8988T (cell line): ENCODE measurements around the gene JAK1.
A peak's percentile ranks its signal among the peaks of the same experiment; 100 is the strongest.

Experiments
- DNase-seq: peaks from one replicate; pipeline ENCODE4 v3.0.0; 2011

The JAK1 gene

GRCh38 chr1:64917907-64918306 is 48.4 kb downstream of the JAK1 start:
- no peak for DNase-seq

- DNase-seq, result peak; percentile 25
These were observed 49.0 kb downstream of the JAK1 start for GRCh38 chr1:64917328-64917861.

GRCh38 chr1:64915381-64916274 is 50.7 kb downstream of the JAK1 start:
- DNase-seq, result no peak

GRCh38 chr1:64913361-64914015 is 52.9 kb downstream of the JAK1 start:
- DNase-seq, result no peak

GRCh38 chr1:64912191-64912590 is 54.2 kb downstream of the JAK1 start:
- no peak for DNase-seq

- no peak for DNase-seq
These were observed 55.0 kb downstream of the JAK1 start for GRCh38 chr1:64911326-64911725.

- DNase-seq, result no peak
These were observed 57.3 kb downstream of the JAK1 start for GRCh38 chr1:64909031-64909430.

- DNase-seq, result no peak
These were observed 57.8 kb downstream of the JAK1 start for GRCh38 chr1:64908575-64908974.

- no peak for DNase-seq
These were observed 59.9 kb downstream of the JAK1 start for GRCh38 chr1:64906447-64906846.

GRCh38 chr1:64903593-64903992 is 62.8 kb downstream of the JAK1 start:
- DNase-seq, result no peak

- DNase-seq, result no peak
These were observed 64.7 kb downstream of the JAK1 start for GRCh38 chr1:64901663-64902062.

GRCh38 chr1:64900916-64901315 is 65.4 kb downstream of the JAK1 start:
- no peak for DNase-seq

GRCh38 chr1:64898107-64898861 is 68.1 kb downstream of the JAK1 start:
- peak; percentile 17 for DNase-seq

- no peak for DNase-seq
These were observed 69.8 kb downstream of the JAK1 start for GRCh38 chr1:64896551-64896950.

- DNase-seq, result no peak
These were observed 70.8 kb downstream of the JAK1 start for GRCh38 chr1:64895500-64895899.

- no peak for DNase-seq
These were observed 71.7 kb downstream of the JAK1 start for GRCh38 chr1:64894438-64895196.

GRCh38 chr1:64893921-64894320 is 72.4 kb downstream of the JAK1 start:
- DNase-seq, result no peak

- DNase-seq, result no peak
These were observed 73.5 kb downstream of the JAK1 start for GRCh38 chr1:64892576-64893573.

- no peak for DNase-seq
These were observed 74.9 kb downstream of the JAK1 start for GRCh38 chr1:64891448-64891825.

- DNase-seq, result no peak
These were observed 75.5 kb downstream of the JAK1 start for GRCh38 chr1:64890699-64891447.
